Heart left ventricle (tissue), 16 donors: ENCODE measurements around the gene DAGLA. TPM values are rescaled to one million over a fixed set of nuclear protein-coding genes. Genes with fewer than 3 reads are reported as not detected.
A peak's percentile ranks its signal among the peaks of the same experiment; 100 is the strongest.

Experiments used
- ATAC-seq, 4 donors: fragments of 200-7000 bp; cut with Tn5 transposase; one replicate each; pipeline ENCODE4 v1.9.1; 2020 to 2022; ENCODE audit warnings: moderate library complexity in 4 of 4, mild to moderate bottlenecking in 3 of 4, moderate number of reproducible peaks in 1 of 4
- DNase-seq, 5 donors: peaks; one replicate each; pipeline ENCODE4 v3.0.0-alpha.2; 2020
- H3K27ac ChIP-seq, 12 donors: fragments of 200-600 bp; sonication (generic) in 4 of 12; one replicate each; pipeline versions ENCODE4 v1.5.0 to v1.8.0; 2016 to 2022; ENCODE audit warnings: mild to moderate bottlenecking in 2 of 12
- H3K27me3 ChIP-seq, 9 donors: fragments of 200-600 bp; sonication (generic) in 2 of 9; one replicate each; pipeline versions ENCODE4 v1.5.1 to v1.8.0; 2016 to 2022; ENCODE audit warnings: mild to moderate bottlenecking in 3 of 9
- H3K36me3 ChIP-seq, 9 donors: fragments of 200-600 bp; sonication (generic) in 2 of 9; one replicate each; pipeline versions ENCODE4 v1.5.0 to v1.8.0; 2018 to 2022; ENCODE audit warnings: mild to moderate bottlenecking in 2 of 9
- H3K4me1 ChIP-seq, 12 donors: fragments of 200-600 bp; sonication (generic) in 4 of 12; one replicate each; pipeline versions ENCODE4 v1.5.0 to v1.8.0; 2016 to 2022; ENCODE audit warnings: mild to moderate bottlenecking in 3 of 12
- H3K4me3 ChIP-seq, 12 donors: fragments of 200-600 bp; sonication (generic) in 4 of 12; one replicate each; pipeline versions ENCODE4 v1.5.0 to v1.8.0; 2017 to 2022; ENCODE audit warnings: mild to moderate bottlenecking in 9 of 12, moderate library complexity in 4 of 12
- H3K9me3 ChIP-seq, 12 donors: fragments of 200-600 bp; sonication (generic) in 4 of 12; one replicate each; pipeline versions ENCODE4 v1.5.0 to v1.8.0; 2016 to 2022; ENCODE audit warnings: mild to moderate bottlenecking in 1 of 12
- CTCF ChIP-seq, 12 donors: fragments of 200-600 bp; sonication (generic) in 4 of 12; IDR thresholded peaks; one replicate each; pipeline versions ENCODE4 v1.5.0 to v1.8.0; 2018 to 2022; ENCODE audit warnings: antibody characterized with exemption in 12 of 12, mild to moderate bottlenecking in 5 of 12
- POLR2A ChIP-seq, 2 donors: fragments of 450-650 bp; IDR thresholded peaks; one replicate each; pipeline ENCODE4 v1.6.1; 2017; ENCODE audit warnings: antibody characterized with exemption in 2 of 2, mild to moderate bottlenecking in 2 of 2, moderate library complexity in 2 of 2
- WGBS, 4 donors: extraction: QIAGEN DNeasy Blood & Tissue Kit in 2 of 4; methylation state at CpG; one replicate each; pipeline versions ENCODE4 v1.1.5 to v1.1.7; 2013 to 2018; 5-methylcytosine and 5-hydroxymethylcytosine counted together
- intact Hi-C, 10 donors: fragments of 100-400 bp; cut with DNase I; formaldehyde crosslinking; loops; one replicate each; pipeline versions ENCODE4 v1.11.1 to v1.14.2; 2022
- long read RNA-seq, 3 donors: library from polyadenylated mRNA; unstranded; transcript quantifications; one replicate each; pipeline ENCODE4 v2.0.0, GENCODE V29; 2020 to 2021
- polyA plus RNA-seq, 2 donors: library from polyadenylated mRNA; stranded (reverse); fragments of 200-250 nt; gene quantifications; one replicate each; pipeline ENCODE4 v1.2.3, GENCODE V29; 2013
- total RNA-seq, 9 donors: library from RNA; depleted of rRNA in 2 of 9; stranded (reverse); fragments of >200 nt in 2 of 9; fragmentation: NEBNext Ultra II Directional in 3 of 9; extraction: Animal tissue kit (Norgen Biotek cat#: 25700) in 3 of 9; gene quantifications; one replicate each; pipeline versions ENCODE4 v1.1.0 to v1.2.4, GENCODE V29; 2016 to 2023
- donor health status: ischemic (EF 13 %, LVEDD 7.1; RV severe dilation, severe dysfunction).
- donor health status: healthy with polysubstance abuse.
- donor health status: DM: no; HTN: yes; CAD: no.
- donor health status: DM: no; HTN: no; CAD: no.
- donor health status: ischemic (EF 25% LVEDD 6.9; RV normal size, moderate dysfunction).
- donor health status: ischemic (EF 25% LVEDD 5.7; RV mildly dilated, moderate dysfunction).
- donor health status: healthy.
- donor health status: DM: yes; HTN: yes; CAD: no.
- donor health status: ischemic (EF 35%, LVEDD 5.7; RV mildly dilated, moderate dysfunction).
- donor health status: nonischemic (EF 11% LVEDD 7.7; RV severe dilation, severe dysfunction).
- donor health status: DM: yes; HTN: yes; CAD: no.
- donor health status: PGD.
- donor health status: ischemic (EF 29% LVEDD 5.4; RV normal size, mild dysfunction).
- donor health status: nonischemic (EF 23%, LVEDD 6.1; RV moderate dilation, normal function).

The DAGLA gene
- total RNA-seq (1 to 10 TPM; 2.4 to 5.6 (median 3.8) TPM), polyA plus RNA-seq (1 to 10 TPM; 2.2 to 3.3 TPM)
- long read RNA-seq, donor 1: 0 reads
- long read RNA-seq, donor 2, partial matches to known transcripts: 0 of 4 reads
- long read RNA-seq, donor 2, other reads (novel, unspliced or antisense): 4 of 4 reads
- long read RNA-seq, donor 3: 0 reads

- no peaks in the 10 kb centered on the region for H3K36me3 ChIP-seq
- H3K27ac ChIP-seq: peak within 1 kb of the TSS in 5 of 12 donors; percentile 33 to 65 (median 49)
- WGBS, 4 donors: 3 to 10% (median 4%) methylated on average over 22 to 84 of the region's 84 CpGs
- H3K4me3 ChIP-seq: peak within 1 kb of the TSS; percentile 17 to 72 (median 56)
- peaks cover 0 to 53% (median 24%) of the 10 kb centered on the region in 12 donors for H3K4me1 ChIP-seq
- TF ChIP-seq CTCF (IDR thresholded peaks at IDR 0.05): peak; percentile 88 to 99 (median 96)
- peak in 1 of 2 donors; percentile 28 for TF ChIP-seq POLR2A (IDR thresholded peaks at IDR 0.05)
- DNase-seq (peak; percentile 64 to 91 (median 74)), ATAC-seq (peak in 3 of 4 donors; percentile 53 to 78 (median 78))
- peaks cover 0 to 6% (median 0%) of the 10 kb centered on the region in 9 donors for H3K27me3 ChIP-seq
- H3K9me3 ChIP-seq: no peaks in the 10 kb centered on the region
- intact Hi-C loops: loop anchor here in 9 of 10 donors (1.0 to 2.0 kb wide), 2 partner anchors 53 kb away; no protein-coding TSS in a partner anchor
Measured at GRCh38 chr11:61679893-61680621, at the start of gene DAGLA. DAGLA (plus strand) TSS chr11:61680391; CDS start chr11:61720156, 39,765 bp downstream.

GRCh38 chr11:61632096-61632495 is 48.1 kb upstream of the DAGLA start:
- intact Hi-C loops: loop anchor here in 3 of 10 donors (10.0 kb wide), 3 partner anchors 97 to 297 kb away; partner anchors contain the start of genes DDB1 (in 1 of the 3) and TKFC (in 1 of the 3)
- TF ChIP-seq POLR2A (IDR thresholded peaks at IDR 0.05): no peak
- no peak for TF ChIP-seq CTCF (IDR thresholded peaks at IDR 0.05)
- Histone ChIP-seq H3K4me3 (no peak overlapping the region), H3K36me3 (no peaks in the 10 kb centered on the region), H3K27me3 (peaks cover 0 to 4% (median 0%) of the 10 kb centered on the region in 9 donors), H3K27ac (no peak overlapping the region), H3K9me3 (no peaks in the 10 kb centered on the region), H3K4me1 (peaks cover 0 to 15% (median 9%) of the 10 kb centered on the region in 12 donors)
- no peak for DNase-seq
- no peak for ATAC-seq
- whole genome bisulfite sequencing, 4 donors: 59 to 68% (median 64%) methylated on average over 11 to 12 of the region's 12 CpGs

GRCh38 chr11:61635304-61635703 is 44.9 kb upstream of the DAGLA start:
- no peak for DNase-seq
- 80 to 100% (median 96%) methylated on average over 1 of the region's 1 CpG for WGBS, 4 donors
- Histone ChIP-seq H3K9me3 (no peaks in the 10 kb centered on the region), H3K27me3 (peaks cover 0 to 4% (median 0%) of the 10 kb centered on the region in 9 donors), H3K4me1 (peaks cover 0 to 5% (median 0%) of the 10 kb centered on the region in 12 donors), H3K4me3 (no peak overlapping the region), H3K27ac (no peak overlapping the region), H3K36me3 (no peaks in the 10 kb centered on the region)
- intact Hi-C loops: loop anchor here in 6 of 10 donors (5.0 to 10.0 kb wide), 5 partner anchors 101 to 301 kb away; partner anchors contain the start of genes DDB1 (in 1 of the 6) and TKFC (in 1 of the 6)
- ATAC-seq: no peak
- no peak for TF ChIP-seq CTCF (IDR thresholded peaks at IDR 0.05)
- TF ChIP-seq POLR2A (IDR thresholded peaks at IDR 0.05): no peak

- no peaks in the 10 kb centered on the region for H3K9me3 ChIP-seq
- H3K27me3 ChIP-seq: peaks cover 0 to 4% (median 0%) of the 10 kb centered on the region in 9 donors
- 78 to 90% (median 85%) methylated on average over 5 of the region's 5 CpGs for WGBS, 4 donors
- ATAC-seq (no peak), DNase-seq (no peak)
- H3K4me3 ChIP-seq: no peak overlapping the region
- H3K27ac ChIP-seq: no peak overlapping the region
- no peak for TF ChIP-seq CTCF (IDR thresholded peaks at IDR 0.05)
- TF ChIP-seq POLR2A (IDR thresholded peaks at IDR 0.05): no peak
- H3K36me3 ChIP-seq: no peaks in the 10 kb centered on the region
- intact Hi-C loops: loop anchor here in 6 of 10 donors (5.0 to 10.0 kb wide), 5 partner anchors 101 to 301 kb away; partner anchors contain the start of genes DDB1 (in 1 of the 6) and TKFC (in 1 of the 6)
- H3K4me1 ChIP-seq: peaks cover 0 to 5% (median 0%) of the 10 kb centered on the region in 12 donors
Measured at GRCh38 chr11:61635787-61636186, 44.4 kb upstream of the DAGLA start.
